ENCODE results near the gene BCL11B.

GRCh38 chr14:99272632-99272898, 568 bp upstream of the BCL11B start:
- TF ChIP-seq CTCF (conservative IDR thresholded peaks at IDR 0.05; ENCODE audit: low read length) (no peak), EZH2phosphoT487 (IDR thresholded peaks at IDR 0.05; ENCODE audit: borderline replicate concordance, low read depth, low read length) (no peak)

Data from OCI-LY7 (cell line).